ENCODE data around the gene MTCH2.

DNA sequence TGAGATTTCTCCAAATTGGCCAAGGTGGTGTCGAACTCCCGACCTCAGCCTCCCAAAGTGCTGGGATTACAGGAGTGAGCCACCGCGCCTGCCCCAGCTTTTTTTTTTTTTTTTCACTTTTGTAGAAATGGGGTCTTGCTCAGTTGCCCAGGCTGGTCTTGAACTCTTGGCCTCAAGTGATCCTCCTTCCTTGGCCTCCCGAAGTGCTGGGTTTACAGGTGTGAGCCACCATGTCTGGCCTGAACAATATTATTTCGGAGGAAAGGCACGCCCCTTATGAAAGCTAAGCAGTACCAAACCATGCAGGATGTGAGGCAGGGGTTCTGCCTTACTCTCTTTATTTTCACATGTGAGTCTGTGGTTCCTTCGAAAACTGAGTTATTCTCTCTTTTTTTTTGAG is 16.1 kb downstream of the MTCH2 start:
- no peak for TF ChIP-seq EZH2 (IDR thresholded peaks at IDR 0.05; ENCODE audit: borderline replicate concordance, insufficient read depth, low read length, poor library complexity, severe bottlenecking)
- TF ChIP-seq, protein P1, sequence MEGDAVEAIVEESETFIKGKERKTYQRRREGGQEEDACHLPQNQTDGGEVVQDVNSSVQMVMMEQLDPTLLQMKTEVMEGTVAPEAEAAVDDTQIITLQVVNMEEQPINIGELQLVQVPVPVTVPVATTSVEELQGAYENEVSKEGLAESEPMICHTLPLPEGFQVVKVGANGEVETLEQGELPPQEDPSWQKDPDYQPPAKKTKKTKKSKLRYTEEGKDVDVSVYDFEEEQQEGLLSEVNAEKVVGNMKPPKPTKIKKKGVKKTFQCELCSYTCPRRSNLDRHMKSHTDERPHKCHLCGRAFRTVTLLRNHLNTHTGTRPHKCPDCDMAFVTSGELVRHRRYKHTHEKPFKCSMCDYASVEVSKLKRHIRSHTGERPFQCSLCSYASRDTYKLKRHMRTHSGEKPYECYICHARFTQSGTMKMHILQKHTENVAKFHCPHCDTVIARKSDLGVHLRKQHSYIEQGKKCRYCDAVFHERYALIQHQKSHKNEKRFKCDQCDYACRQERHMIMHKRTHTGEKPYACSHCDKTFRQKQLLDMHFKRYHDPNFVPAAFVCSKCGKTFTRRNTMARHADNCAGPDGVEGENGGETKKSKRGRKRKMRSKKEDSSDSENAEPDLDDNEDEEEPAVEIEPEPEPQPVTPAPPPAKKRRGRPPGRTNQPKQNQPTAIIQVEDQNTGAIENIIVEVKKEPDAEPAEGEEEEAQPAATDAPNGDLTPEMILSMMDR (IDR thresholded peaks at IDR 0.05; ENCODE audit: poor library complexity, severe bottlenecking), result no peak
- TF ChIP-seq MXI1 (conservative IDR thresholded peaks at IDR 0.05; ENCODE audit: poor library complexity, severe bottlenecking), result no peak
- no peak for TF ChIP-seq SMC3 (conservative IDR thresholded peaks at IDR 0.05; ENCODE audit: poor library complexity)
- TF ChIP-seq POLR2AphosphoS5 (IDR thresholded peaks at IDR 0.05), result no peak
- no peak for TF ChIP-seq TAF1 (IDR thresholded peaks at IDR 0.05; ENCODE audit: low read depth)
- TF ChIP-seq, protein P2, sequence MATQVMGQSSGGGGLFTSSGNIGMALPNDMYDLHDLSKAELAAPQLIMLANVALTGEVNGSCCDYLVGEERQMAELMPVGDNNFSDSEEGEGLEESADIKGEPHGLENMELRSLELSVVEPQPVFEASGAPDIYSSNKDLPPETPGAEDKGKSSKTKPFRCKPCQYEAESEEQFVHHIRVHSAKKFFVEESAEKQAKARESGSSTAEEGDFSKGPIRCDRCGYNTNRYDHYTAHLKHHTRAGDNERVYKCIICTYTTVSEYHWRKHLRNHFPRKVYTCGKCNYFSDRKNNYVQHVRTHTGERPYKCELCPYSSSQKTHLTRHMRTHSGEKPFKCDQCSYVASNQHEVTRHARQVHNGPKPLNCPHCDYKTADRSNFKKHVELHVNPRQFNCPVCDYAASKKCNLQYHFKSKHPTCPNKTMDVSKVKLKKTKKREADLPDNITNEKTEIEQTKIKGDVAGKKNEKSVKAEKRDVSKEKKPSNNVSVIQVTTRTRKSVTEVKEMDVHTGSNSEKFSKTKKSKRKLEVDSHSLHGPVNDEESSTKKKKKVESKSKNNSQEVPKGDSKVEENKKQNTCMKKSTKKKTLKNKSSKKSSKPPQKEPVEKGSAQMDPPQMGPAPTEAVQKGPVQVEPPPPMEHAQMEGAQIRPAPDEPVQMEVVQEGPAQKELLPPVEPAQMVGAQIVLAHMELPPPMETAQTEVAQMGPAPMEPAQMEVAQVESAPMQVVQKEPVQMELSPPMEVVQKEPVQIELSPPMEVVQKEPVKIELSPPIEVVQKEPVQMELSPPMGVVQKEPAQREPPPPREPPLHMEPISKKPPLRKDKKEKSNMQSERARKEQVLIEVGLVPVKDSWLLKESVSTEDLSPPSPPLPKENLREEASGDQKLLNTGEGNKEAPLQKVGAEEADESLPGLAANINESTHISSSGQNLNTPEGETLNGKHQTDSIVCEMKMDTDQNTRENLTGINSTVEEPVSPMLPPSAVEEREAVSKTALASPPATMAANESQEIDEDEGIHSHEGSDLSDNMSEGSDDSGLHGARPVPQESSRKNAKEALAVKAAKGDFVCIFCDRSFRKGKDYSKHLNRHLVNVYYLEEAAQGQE (IDR thresholded peaks at IDR 0.05; ENCODE audit: borderline replicate concordance), result no peak
- TF ChIP-seq EP300 (conservative IDR thresholded peaks at IDR 0.05; ENCODE audit: poor library complexity, severe bottlenecking), result no peak
- TF ChIP-seq RAD21 (conservative IDR thresholded peaks at IDR 0.05), result no peak
